Medulla oblongata (tissue), 1 donor: Measurements from ENCODE around the gene ZFYVE28.

Experiments used
- DNase-seq: peaks from one replicate; pipeline ENCODE4 v3.0.0-alpha.2; 2015; ENCODE audit errors: extremely low spot score

The ZFYVE28 gene

DNA sequence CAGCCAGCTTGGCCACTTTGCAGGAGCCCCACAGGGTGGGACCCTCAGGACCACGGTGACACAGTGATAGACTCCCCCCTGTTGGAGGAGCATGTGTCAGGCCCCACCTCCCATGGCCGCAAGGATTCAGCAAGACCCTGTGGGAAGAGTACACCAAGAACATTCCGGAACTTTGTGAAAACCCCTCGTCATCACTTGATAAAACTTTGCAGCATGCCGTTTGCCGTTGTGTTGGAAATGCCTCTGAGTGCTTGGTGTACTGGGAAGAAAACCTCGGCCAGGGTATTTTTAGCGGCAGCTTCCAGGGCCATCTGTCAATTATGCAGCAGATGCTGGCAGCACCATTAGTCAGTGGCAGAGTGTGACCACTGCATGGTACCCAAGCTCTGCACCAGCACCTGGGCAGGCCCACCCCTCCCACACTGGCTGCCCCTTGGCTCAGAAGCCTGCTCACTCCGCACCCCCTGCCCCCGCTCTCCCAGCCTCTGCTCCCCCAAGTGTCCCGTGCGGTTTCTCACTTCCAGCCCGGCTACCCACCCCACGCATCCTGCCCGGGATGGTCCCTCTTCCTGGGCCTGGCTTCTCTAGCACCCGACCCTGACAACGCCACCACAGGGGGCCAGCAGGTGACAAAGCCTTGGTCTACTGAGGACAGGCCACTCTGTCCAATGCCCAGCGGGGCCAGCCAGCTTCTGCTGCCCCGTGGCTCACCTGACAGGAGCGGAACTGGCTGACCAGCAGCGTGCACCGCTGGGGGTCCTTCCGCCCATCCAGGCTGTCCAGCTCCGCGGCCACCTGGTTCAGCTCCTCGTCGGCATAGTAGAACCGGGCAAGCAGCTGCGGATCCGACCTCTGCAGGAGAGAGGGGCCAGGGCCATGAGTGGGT, 65.0 kb downstream of the ZFYVE28 start:
- peak; percentile 16 for DNase-seq

DNA sequence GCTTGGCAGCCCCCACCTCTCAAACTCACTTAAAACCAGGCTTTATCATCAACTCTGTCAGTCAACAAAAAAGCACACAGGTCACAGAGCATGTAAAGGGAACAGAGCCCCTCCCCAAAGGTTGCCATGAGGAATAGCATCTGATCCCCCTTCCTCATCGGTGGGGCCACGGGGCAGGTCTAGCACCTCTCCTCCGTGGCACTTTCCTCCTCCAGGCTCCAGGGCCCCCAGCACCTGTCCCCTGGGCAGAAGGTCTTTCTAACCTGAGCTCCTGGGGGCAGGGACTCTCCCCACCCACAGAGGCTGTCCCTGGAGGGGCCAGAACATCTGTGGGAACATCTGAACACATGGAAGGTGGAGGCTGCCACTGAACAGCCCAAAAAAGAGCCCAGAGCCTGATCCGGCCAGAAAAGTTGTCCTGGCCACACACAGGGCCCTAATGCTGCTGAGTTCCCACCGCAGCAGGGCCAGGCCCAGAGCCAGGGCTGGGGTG, 65.7 kb downstream of the ZFYVE28 start:
- no peak for DNase-seq

DNA sequence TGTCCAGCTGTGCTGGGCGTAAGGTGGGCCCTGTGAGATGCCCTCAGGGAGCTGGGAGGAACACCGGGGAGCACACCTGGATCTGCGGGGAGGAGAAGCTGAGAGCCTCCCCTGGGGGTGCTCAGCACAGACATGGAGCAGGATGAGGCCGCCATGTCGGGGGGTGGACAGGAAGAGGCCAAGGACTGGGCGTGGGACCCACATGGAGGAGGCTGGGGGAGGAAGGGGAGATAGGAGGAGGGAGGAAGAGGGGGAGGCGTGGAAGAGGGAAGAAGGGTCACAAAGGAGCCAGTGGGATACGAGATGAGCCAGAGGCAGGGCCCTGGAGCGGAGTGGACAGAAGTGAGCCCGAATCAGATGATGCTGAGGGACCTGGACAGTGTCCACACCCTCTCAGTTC, 66.3 kb downstream of the ZFYVE28 start:
- no peak for DNase-seq

DNA sequence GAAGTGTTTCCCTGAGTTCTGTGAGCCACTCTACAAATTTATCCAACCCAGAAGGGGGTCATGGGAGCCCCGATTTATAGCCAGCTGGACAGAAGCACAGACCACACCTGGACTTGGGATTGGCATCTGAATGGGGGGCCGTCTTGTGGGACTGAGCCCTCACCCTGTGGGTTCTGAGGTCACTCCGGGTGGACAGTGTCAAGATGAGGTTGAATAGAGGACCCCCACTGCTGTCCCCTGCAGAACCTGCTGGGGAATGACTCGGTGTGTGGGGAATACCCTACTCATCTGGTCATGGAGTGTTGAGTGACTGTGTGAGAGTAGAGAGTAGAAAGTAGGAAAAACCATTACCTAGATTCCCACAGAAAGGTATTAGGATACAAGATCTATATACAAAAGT, 67.5 kb downstream of the ZFYVE28 start:
- no peak for DNase-seq

DNA sequence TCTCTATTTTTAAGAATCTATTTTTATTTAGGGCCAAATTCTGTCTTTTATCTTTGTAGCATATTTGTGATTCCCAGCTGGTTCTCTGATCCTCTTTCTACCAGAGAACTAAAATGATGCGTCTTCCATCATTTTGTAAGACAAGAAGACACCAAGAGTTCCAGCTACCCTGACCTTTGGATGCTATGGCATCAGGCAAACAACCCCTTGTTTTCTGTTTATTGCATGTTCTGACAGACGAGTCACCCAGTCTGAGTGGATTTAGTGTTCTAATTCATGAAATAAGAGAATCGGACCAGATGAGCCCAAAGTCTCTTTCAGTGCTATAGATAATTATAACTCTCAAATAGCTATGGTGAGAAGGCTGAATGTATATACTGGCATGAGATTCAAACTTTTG, 69.7 kb downstream of the ZFYVE28 start:
- no peak for DNase-seq

DNA sequence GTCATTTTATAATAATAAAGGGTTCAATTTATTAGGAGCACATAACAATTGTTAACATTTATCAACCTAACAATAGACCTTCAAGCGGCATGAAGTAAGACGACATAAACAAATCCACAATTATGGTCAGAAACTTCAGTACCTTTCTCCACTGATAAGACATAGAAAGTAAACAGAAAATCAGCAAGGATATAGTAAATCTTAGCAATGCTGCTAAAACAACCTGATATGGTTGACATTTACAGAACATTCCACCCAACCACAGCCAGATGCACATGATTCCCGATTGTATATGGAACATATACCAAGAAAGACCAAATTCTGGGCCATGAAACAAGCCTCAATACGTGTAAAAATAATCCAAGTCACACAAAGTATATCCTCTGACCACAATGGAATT, 71.3 kb downstream of the ZFYVE28 start:
- no peak for DNase-seq

DNA sequence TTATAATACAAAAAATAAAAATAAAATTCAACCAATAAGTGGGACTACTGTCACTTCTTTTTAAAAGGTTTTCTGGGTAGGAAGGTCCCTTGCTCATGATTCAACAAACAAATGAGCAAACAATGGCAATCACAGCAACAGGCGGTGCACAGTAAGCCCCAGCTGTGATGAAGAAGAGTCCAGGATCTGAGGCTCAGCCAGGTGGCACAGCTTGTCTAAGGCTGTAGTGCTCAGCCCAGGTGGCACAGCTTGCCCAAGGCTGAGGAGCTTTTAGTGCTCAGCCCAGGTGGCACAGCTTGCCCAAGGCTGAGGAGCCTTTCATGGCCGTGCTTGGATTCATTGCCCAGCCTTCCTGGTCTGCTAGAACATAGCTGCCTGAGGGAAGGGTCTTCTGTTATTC, 75.0 kb downstream of the ZFYVE28 start:
- no peak for DNase-seq

DNA sequence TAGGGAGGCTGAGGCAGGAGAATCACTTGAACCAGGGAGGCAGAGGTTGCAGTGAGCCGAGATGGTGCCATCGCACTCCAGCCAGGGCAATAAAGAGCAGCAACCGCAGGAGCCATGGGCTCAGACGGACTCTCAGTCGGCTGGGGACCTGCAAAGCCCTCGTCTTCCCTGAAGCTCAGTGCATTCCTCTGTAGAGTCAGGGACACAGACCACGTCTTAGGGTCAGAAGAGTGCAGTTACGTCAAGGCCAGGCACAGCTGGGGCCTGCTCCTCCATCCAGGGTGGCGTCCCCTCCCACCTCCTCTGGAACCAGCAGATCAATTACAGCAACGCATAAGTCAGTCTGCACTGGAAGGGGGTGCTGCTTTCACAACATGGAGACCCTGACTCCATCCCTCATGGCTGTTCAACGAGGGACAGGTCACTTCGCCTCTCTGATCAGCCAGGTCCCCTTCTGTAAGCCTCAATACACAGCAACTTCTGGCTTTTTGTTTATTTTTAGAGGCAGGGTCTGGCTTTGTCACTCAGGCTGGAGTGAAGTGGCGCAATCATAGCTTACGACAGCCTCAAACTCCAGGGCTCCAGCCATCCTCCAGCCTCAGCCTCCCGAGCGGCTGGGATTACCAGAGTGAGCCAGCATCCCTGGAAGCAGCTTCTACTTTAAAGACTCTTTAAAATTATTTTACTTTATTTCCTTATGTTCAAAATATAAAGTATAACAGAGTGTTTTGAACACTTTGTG, 76.4 kb downstream of the ZFYVE28 start:
- no peak for DNase-seq

DNA sequence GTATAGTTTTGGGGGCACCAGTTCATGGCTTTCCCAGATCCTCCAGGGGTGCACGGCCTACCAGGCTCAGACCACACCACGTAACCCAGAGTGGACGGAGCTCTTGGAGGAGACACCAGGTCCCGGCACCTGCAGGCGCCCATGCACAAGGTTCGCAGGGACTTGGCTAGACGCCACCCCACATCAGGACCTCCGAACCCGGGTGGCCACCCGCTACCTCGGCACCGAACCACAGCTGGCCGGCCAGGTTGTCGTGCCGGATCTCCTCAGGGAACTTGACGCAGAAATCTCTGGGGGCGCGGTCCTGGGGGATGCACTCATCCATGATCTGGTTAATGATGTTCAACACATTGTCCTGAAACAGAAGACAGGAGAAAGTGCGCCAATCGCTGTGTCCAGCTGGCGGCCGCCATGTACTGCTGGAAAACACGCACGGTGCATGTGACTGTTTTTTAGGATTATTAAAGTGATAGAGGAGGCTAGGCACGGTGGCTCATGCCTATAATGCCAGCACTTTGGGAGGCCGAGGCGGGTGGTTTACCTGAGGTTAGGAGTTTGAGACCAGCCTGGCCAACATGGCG, 77.1 kb downstream of the ZFYVE28 start:
- DNase-seq: no peak

DNA sequence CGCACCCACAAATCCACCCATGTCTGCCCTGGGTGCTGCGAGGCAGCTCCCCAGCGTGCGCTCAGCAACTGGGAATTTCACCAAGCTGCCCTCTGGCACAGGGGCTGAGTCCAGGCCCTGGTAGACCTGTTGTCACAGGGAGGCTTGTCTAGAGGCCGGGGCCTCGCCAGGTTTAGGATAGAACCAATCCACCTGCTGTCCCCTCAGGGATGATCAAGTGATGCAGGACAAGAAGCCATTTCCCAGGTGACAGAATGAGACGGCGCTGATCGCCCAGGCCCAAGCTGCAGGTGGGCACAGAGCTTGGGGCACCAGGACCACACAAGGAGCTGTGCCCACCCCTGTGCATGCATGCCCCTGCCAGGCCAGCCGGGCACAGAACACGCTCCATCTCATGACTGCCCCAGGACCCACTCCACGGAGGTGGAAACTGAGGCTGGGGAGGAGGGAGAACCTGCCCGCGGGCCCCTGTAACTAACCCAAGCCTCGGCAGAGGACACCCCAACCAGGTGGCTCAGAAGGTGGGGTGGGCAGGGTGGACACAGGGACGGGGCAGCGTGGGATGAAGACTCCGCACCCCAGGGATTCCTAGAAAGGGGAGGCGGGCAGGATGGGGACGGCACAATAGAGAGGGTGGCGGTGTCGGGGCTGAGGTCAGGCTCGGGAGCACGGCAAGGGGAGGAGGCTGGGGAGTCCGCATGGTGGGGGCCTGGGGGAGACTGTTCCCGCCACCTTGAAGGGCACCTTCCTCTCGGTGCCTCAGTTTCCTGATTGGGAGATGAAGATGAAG, 78.0 kb downstream of the ZFYVE28 start:
- no peak for DNase-seq

DNA sequence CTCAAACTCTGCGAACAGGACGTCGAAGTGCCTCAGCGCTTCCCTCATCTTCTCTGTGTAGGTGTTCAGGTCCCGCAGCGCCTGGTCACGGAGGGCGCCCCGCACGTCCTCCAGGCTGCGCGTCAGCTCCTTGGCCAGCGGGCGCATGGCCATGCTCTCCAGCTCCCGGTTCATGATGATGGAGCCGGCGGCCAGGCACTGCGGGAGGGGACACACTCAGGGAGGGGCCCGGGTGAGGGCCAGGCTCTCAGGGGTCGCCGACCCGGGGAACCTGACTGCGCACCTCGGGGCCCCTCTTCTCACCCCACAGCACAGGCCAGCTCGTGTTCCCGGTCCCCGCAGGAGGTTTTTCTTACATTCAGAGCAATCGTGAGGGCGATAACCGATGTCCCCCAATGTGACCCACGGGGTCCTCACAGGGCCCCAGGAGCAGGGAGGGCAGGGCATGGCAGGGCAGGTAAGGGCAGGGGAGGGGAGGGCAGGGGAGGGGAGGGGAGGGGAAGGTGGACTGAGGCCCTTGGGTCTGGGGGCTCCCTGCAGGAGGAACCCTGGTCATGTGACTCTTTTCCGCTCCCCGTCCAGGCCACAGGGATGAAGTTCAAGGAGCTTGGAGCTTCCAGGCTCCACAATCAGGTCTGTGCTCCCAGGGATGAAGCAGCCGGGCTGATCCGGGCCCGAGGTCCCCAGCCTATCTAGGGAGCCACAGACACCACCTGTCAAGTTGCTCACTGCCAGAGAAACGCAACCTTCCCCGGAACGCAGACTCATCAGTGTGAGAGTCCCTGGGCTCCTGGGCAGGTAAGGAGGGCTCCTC, 78.8 kb downstream of the ZFYVE28 start:
- DNase-seq: no peak

DNA sequence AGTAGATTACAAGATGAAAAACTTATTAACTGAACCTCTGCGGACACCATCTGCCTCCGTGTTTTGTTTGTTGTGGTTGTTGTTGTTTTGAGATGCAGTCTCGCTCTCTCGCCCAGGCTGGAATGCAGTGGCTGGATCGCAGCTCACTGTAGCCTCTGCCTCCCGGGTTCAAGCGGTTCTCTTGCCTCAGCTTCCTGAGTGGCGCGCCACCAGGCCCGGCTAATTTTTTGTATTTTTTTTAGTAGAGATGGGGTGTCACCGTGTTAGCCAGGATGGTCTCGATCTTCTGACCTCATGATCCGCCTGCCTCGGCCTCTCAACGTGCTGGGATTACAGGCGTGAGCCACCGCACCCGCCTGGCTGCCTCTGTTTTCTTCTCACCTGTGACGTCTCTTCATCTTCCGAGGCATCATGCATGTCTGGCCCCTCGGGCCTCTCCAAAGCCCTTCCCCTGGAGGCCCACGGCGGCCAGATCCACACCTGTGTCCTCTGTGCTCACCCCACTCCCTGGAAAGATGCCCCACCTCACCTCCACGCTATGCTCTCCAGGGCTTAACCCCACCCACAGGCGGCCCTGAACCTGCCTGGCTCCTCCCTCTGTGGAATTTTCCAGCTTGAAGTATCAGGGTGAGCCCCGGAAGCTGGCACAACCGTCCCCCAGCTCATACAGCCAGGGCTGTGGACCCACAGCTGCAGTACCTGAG, 79.5 kb downstream of the ZFYVE28 start:
- DNase-seq: no peak

DNA sequence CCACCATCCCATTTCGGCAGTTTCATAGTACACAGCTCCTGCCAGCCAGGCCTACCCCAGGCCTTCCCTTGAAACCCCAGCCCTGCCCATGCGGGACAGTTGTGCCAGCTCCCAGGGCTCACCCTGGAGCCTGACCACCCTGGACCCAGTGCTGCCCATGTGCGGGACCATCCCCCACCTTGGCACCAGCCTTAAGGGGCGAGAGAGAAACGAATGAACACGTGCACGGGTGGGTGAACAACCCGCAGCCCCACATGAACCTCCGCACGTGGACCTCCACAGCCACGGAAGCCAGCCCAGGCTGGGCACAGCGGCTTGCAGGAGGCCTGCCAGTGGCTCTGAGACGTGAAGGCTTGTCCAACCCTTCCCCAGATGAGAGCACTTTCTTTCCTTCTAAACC, 80.5 kb downstream of the ZFYVE28 start:
- DNase-seq: no peak

DNA sequence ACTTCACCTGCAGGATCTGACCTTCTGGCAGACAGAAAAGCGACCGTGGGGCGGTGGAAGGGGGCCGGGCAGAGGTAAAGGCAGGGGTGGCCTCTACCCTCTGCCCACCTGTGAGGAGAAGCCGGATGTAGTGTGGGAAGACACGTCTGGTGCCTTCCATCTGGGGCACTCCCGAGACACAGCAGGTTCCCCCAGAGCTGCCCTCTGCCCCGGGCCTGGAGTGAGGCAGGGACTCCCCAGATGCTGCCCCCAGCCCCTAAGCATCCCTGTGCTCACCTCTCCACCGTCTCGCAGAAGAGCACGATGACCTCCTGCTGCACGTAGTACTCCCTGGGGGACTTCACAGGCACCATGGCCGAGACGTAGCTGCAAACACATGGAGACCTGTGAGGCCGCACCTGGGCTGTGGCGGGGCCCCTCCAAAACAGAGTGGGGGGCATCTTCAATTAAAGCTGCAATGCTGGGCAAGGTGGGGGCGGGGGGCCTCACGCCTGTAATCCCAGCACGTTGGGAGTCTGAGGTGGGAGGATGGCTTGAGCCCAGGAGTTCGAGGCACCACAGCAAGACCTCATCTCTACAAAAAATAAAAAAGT, 81.2 kb downstream of the ZFYVE28 start:
- DNase-seq: no peak

DNA sequence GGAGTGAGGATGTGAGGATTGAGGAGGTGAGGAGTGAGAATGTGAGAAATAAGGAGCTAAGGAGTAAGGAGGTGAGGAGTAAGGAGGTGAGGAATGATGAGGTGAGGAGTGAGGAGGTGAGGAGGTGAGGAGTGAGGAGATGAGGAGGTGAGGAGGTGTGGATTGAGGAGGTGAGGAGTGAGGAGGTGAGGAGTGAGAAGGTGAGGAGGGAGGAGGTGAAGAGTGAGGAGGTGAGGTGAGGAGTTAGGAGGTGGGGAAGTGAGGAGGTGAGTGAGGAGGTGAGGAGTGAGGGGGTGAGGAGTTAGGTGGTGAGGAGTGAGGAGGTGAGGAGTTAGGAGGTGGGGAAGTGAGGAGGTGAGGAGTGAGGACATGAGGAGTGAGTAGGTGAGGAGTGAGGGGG, 81.8 kb downstream of the ZFYVE28 start:
- no peak for DNase-seq

DNA sequence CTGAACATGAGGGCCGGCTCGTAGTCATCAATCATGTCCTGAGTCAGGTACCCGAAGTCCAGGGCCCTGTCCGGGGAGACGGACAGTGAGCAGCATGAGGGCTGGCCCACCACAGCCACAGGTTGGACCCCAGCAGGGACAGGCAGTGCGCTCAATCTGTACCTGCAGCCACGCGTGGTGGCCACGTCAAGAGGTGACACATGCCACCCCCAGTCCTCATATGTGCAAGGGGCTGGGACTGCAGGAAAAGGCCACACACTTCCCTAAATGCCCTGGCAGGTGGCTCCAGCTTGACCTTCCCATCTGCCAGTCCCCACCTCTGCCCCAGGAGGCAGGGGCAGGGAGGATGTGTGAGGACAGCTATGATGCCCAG, 82.7 kb downstream of the ZFYVE28 start:
- DNase-seq: no peak

DNA sequence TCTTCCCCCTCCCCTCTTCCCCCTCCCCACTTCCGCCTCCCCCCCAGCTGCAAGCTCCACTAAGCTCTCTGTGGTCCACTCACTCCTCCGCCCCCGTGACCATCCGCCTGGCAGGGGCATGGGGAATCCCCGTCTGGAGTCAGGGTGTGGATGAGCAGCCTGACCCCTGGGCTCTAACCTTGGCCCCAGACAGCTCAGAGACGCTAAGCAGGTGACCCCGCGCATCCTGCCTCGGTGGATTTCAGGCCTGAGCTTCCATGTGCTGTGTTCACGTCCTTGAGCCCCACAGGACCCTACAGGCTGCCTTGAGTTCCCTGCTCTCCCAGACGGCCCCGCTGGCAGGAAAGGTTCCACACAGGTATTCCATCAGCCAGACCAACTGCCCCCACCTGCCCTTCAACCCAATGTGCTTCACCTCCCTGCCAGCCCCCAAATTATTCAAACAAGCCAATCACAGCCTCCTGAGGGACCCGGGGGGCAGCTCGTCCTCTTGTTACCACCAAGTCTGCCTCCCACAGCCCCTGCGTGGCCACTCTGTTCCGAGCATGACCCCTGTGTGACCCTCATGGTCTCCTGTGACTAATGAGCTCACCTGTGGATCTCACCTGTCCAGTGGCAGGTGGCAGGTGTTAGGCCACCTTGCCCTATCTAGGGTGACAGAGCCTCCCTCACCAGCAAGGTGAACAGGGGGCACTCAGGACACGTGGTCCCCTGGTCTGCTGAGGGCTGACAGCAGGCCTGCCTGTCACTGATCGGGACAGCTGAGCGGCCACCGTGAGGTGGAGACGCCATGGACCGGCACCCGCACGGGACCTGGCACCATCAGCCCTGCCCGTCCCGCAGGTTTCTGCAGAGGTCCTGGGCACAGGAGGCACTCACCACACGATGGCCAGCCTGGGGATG, 83.4 kb downstream of the ZFYVE28 start:
- no peak for DNase-seq

DNA sequence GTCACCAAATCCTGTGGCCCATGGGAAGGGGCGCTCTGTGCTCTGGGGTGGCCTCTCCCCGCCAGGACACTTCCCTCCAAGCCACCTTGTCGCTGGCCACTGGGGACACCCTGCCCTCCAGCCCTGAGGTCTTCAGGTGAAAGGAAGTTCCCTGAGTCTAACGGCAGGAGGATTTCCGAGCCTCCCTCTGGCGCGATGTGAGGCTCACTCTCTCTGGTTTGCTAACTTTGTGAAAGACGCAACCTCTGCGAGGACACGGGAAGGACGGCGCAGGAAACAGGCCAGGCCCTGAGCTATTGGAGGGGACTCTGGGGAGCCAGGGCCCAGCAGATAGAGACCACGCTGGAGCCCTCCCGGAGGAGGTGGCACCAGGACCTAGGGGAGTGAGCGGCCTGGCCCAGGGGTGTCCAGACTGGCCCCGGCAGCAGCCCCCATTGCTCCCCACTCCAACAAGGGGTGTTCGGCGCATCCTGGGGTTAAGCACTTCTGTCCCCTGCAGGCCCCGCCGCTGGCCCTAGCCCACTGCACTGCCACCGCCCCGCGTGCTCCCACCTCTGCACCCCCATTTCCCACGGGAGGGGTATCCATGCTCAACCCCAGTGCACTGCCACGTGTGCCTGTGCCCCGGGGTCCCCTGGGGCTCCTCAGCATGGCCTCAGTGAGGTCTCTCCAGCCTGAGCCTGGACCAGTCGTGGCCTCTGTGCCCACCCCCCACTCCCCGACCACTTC, 84.4 kb downstream of the ZFYVE28 start:
- DNase-seq: no peak
